IMR-90 (cell line): ENCODE data around the gene RBBP7. TPM values are rescaled to one million over a fixed set of nuclear protein-coding genes. Genes with fewer than 3 reads are reported as not detected.

Source experiments
- ATAC-seq: fragments of 200-7000 bp; cut with Tn5 transposase; 2 replicates; pipeline ENCODE4 v1.9.1; 2020; ENCODE audit warnings: low read depth, mild to moderate bottlenecking, moderate library complexity
- BruUV-seq: library from RNA; stranded (reverse); fragments of 400-500 nt; replicated peaks from 2 replicates; lab custom pipeline; 2021; lab: Mats Ljungman, UMichigan
- CTCF ChIA-PET: fragments of 300-600 bp; formaldehyde crosslinking; extraction: SDS; loops from one replicate; lab custom pipeline; 2021; ENCODE audit warnings: antibody characterized with exemption; lab: Yijun Ruan, JAX
- POLR2A ChIA-PET: fragments of 300-600 bp; sonication (Branson Sonifier 250); formaldehyde crosslinking; loops from one replicate; lab custom pipeline; 2022; ENCODE audit warnings: antibody characterized with exemption; ENCODE audit not compliant: unreplicated experiment; lab: Charles Lee
- DNase-seq: peaks from one replicate; pipeline ENCODE4 v3.0.0; 2013
- H2AFZ ChIP-seq: replicated peaks from 2 replicates; pipeline ENCODE3; 2013; ENCODE audit warnings: low read length, mild to moderate bottlenecking; ENCODE audit not compliant: poor library complexity
- H2AK5ac ChIP-seq: 2 replicates; pipeline ENCODE4 v1.6.1; 2013; ENCODE audit warnings: low read depth, low read length, inconsistent platforms
- H2AK9ac ChIP-seq: replicated peaks from 2 replicates; pipeline ENCODE3; 2013; ENCODE audit warnings: mild to moderate bottlenecking, low read depth, low read length, moderate library complexity; ENCODE audit not compliant: poor library complexity
- H2BK120ac ChIP-seq: 2 replicates; pipeline ENCODE4 v1.6.1; 2013; ENCODE audit warnings: low read depth, low read length, inconsistent platforms
- H2BK15ac ChIP-seq: 3 replicates; pipeline ENCODE4 v1.6.1; 2013; ENCODE audit warnings: low read depth, low read length, inconsistent platforms
- H2BK20ac ChIP-seq: 2 replicates; pipeline ENCODE4 v1.6.1; 2013; ENCODE audit warnings: low read depth, mild to moderate bottlenecking, inconsistent platforms, low read length, moderate library complexity
- H2BK5ac ChIP-seq: 2 replicates; pipeline ENCODE4 v1.6.1; 2013; ENCODE audit warnings: mild to moderate bottlenecking, low read depth, low read length, inconsistent platforms; ENCODE audit not compliant: poor library complexity, severe bottlenecking
- H3K14ac ChIP-seq: replicated peaks from 2 replicates; pipeline ENCODE4 v1.6.1; 2013; ENCODE audit warnings: low read depth, low read length, inconsistent platforms
- H3K18ac ChIP-seq: 2 replicates; pipeline ENCODE4 v1.6.1; 2013; ENCODE audit warnings: low read depth, low read length, control low read depth
- H3K23ac ChIP-seq: 2 replicates; pipeline ENCODE4 v1.6.1; 2013; ENCODE audit warnings: low read depth, low read length, inconsistent platforms
- H3K27ac ChIP-seq: 2 replicates; pipeline ENCODE4 v1.5.1; 2013; ENCODE audit warnings: mild to moderate bottlenecking, control low read depth, low read length; ENCODE audit not compliant: insufficient read depth
- H3K27me3 ChIP-seq: 2 replicates; pipeline ENCODE4 v1.6.1; 2013; ENCODE audit warnings: low read length; ENCODE audit not compliant: control insufficient read depth, insufficient read depth
- H3K36me3 ChIP-seq: 2 replicates; pipeline ENCODE4 v1.6.1; 2013; ENCODE audit warnings: low read length, mixed read lengths; ENCODE audit not compliant: control insufficient read depth, insufficient read depth
- H3K4ac ChIP-seq: 2 replicates; pipeline ENCODE4 v1.6.1; 2013; ENCODE audit warnings: low read depth, low read length, inconsistent platforms
- H3K4me1 ChIP-seq: 2 replicates; pipeline ENCODE4 v1.6.1; 2013; ENCODE audit warnings: low read length, mixed read lengths; ENCODE audit not compliant: control insufficient read depth, insufficient read depth
- H3K4me2 ChIP-seq: 2 replicates; pipeline ENCODE4 v1.6.1; 2013; ENCODE audit warnings: low read depth, mild to moderate bottlenecking, control low read depth, low read length, moderate library complexity
- H3K4me3 ChIP-seq: 2 replicates; pipeline ENCODE4 v1.5.1; 2013; ENCODE audit warnings: low read depth, mild to moderate bottlenecking, control low read depth, low read length, moderate library complexity; ENCODE audit not compliant: insufficient read depth
- H3K56ac ChIP-seq: 2 replicates; pipeline ENCODE4 v1.6.1; 2013; ENCODE audit warnings: low read length, inconsistent platforms; ENCODE audit not compliant: insufficient read depth; ENCODE audit errors: extremely low read depth
- H3K79me1 ChIP-seq, 2 experiments: 2 replicates each; pipeline ENCODE4 v1.6.1; 2013; ENCODE audit warnings: low read length in 2 of 2, inconsistent platforms in 1 of 2, low read depth in 1 of 2
- H3K9ac ChIP-seq: 2 replicates; pipeline ENCODE4 v1.6.1; 2013; ENCODE audit warnings: low read depth, low read length, control low read depth
- H3K9me1 ChIP-seq: 2 replicates; pipeline ENCODE4 v1.6.1; 2013; ENCODE audit warnings: low read length, inconsistent platforms; ENCODE audit not compliant: insufficient read depth
- H3K9me3 ChIP-seq: 2 replicates; pipeline ENCODE4 v1.6.1; 2013; ENCODE audit warnings: low read length; ENCODE audit not compliant: control insufficient read depth, insufficient read depth
- H4K20me1 ChIP-seq: 2 replicates; pipeline ENCODE4 v1.6.1; 2013; ENCODE audit warnings: low read length, inconsistent platforms; ENCODE audit not compliant: insufficient read depth
- H4K5ac ChIP-seq: 2 replicates; pipeline ENCODE4 v1.6.1; 2013; ENCODE audit warnings: mild to moderate bottlenecking, low read depth, low read length, control low read depth
- H4K8ac ChIP-seq, 2 experiments: 2 replicates each; pipeline ENCODE4 v1.6.1; 2013; ENCODE audit warnings: low read depth in 2 of 2, low read length in 2 of 2, control low read depth in 1 of 2, inconsistent platforms in 1 of 2
- H4K91ac ChIP-seq: 2 replicates; pipeline ENCODE4 v1.6.1; 2013; ENCODE audit warnings: low read depth, low read length, inconsistent platforms; ENCODE audit not compliant: insufficient read depth
- BHLHE40 ChIP-seq: fragments of 150-350 bp; IDR thresholded peaks from 2 replicates; pipeline ENCODE4 v1.6.1; 2016; ENCODE audit warnings: mild to moderate bottlenecking, low read depth, low read length
- CHD1 ChIP-seq: IDR thresholded peaks from 2 replicates; pipeline ENCODE4 v1.6.1; 2012; ENCODE audit warnings: low read depth, low read length, improper control_type of control experiment
- MXI1 ChIP-seq: IDR thresholded peaks from 2 replicates; pipeline ENCODE4 v1.6.1; 2012; ENCODE audit warnings: low read depth, mild to moderate bottlenecking, low read length, moderate library complexity, borderline replicate concordance
- WGBS, 2 experiments: methylation state at CpG; one replicate each; pipeline versions ENCODE4 v1.1.5 to v1.1.7; 2013; ENCODE audit warnings: missing lambda C conversion rate in 2 of 2; ENCODE audit not compliant: insufficient read length in 1 of 2; ENCODE audit errors: extremely low coverage in 2 of 2; 5-methylcytosine and 5-hydroxymethylcytosine counted together
- dilution Hi-C: fragments of 300-500 bp; cut with HindIII; formaldehyde crosslinking; loops from one replicate; pipeline ENCODE4 v1.14.3; 2018; ENCODE audit warnings: low sequenced_read_pairs; ENCODE audit not compliant: unreplicated experiment
- in situ Hi-C: fragments of 300-500 bp; cut with MboI; formaldehyde crosslinking; loops from 3 replicates; pipeline ENCODE4 v1.14.3; 2019; ENCODE audit warnings: low sequenced_read_pairs, inconsistent platforms, mixed read lengths
- intact Hi-C: fragments of 100-400 bp; cut with micrococcal nuclease; formaldehyde crosslinking; loops from 2 replicates; pipeline ENCODE4 v1.10.0; 2022
- polyA plus RNA-seq, 3 experiments: library from polyadenylated mRNA; depleted of rRNA; stranded (reverse); fragments of >200 nt; gene quantifications; 2 replicates each; pipeline ENCODE4 v1.2.3, GENCODE V29; 2012; ENCODE audit warnings: low replicate concordance in 1 of 3
- total RNA-seq: library from RNA; depleted of rRNA; stranded (reverse); fragments of >200 nt; gene quantifications from 2 replicates; pipeline ENCODE4 v1.2.3, GENCODE V29; 2012

RBBP7 gene
- total and polyA plus RNA-seq, 2 of the 4 experiments (the other 2 are of a cell fraction): 147 to 149 TPM

GRCh38 chrX:16882169-16882568 lies 12.0 kb upstream of the RBBP7 start:
- DNase-seq (peak; percentile 25), ATAC-seq (peak; percentile 48; the same call in 1 of the 2 replicates)
- Histone ChIP-seq H4K20me1 (no peaks in the 10 kb centered on the region), H3K4me1 (0 out of 2 replicates have a peak, but pooled peaks cover 2% of the 10 kb centered on the region), H4K5ac (no peak overlapping the region), H3K4me3 (no peak overlapping the region), H4K91ac (no peak overlapping the region), H3K9ac (no peak overlapping the region), H3K9me1 (no peaks in the 10 kb centered on the region), H2AFZ (peak overlapping the region; percentile 72), H3K23ac (no peak overlapping the region), H3K4ac (no peak overlapping the region), H3K14ac (no peak overlapping the region), H3K36me3 (no peaks in the 10 kb centered on the region), H2BK20ac (no peak overlapping the region), H3K56ac (no peak overlapping the region), H2BK120ac (no peak overlapping the region), H2AK5ac (no peak overlapping the region), H3K27me3 (peaks cover 14% of the 10 kb centered on the region), H3K79me1 (no peaks in the 10 kb centered on the region), H3K18ac (no peak overlapping the region), H3K4me2 (peak overlapping the region; percentile 19), H2BK5ac (no peak overlapping the region), H3K9me3 (no peaks in the 10 kb centered on the region), H2BK15ac (no peak overlapping the region), H2AK9ac (no peak overlapping the region), H3K27ac (no peak overlapping the region), H4K8ac (no peak overlapping the region; a peak in 1 of 4 replicates)
- intact Hi-C loops: no loop called here
- ChIA-PET CTCF (interaction anchor here (0.5 to 4.3 kb wide), 9 partner anchors 10 to 914 kb away, joined by 3 to 25 read pairs (median 4); no protein-coding TSS in a partner anchor), POLR2A (no interaction called here)
- TF ChIP-seq MXI1 (0 out of 2 replicates have a peak, but pooled peaks have one; percentile 6), CHD1 (no peak), BHLHE40 (peak; percentile 28; the same call in 1 of the 2 replicates)
- BruUV-seq: no TSS peak
- dilution Hi-C loops: no loop called here
- in situ Hi-C loops: no loop called here
- WGBS, 2 experiments: 39% methylated on average over 3 of the region's 7 CpGs; no CpG with 5 or more reads in 1 of the 2 experiments
